Lower lobe of right lung (tissue), 2 donors: ENCODE results near the gene ACR. TPM values are rescaled to one million over a fixed set of nuclear protein-coding genes. Genes with fewer than 3 reads are reported as not detected.

Experiments used
- ATAC-seq, 2 donors: fragments of 200-7000 bp; cut with Tn5 transposase; one replicate each; pipeline ENCODE4 v1.9.1; 2020 to 2022; ENCODE audit warnings: mild to moderate bottlenecking in 2 of 2, moderate library complexity in 2 of 2
- DNase-seq: peaks from one replicate; pipeline ENCODE4 v3.0.0-alpha.2; 2020
- H3K27ac ChIP-seq: fragments of 200-600 bp; one replicate; pipeline ENCODE4 v1.8.0; 2022
- H3K27me3 ChIP-seq: fragments of 200-600 bp; one replicate; pipeline ENCODE4 v1.8.0; 2022; ENCODE audit warnings: low read depth
- H3K36me3 ChIP-seq: fragments of 200-600 bp; one replicate; pipeline ENCODE4 v1.8.0; 2022; ENCODE audit warnings: mild to moderate bottlenecking
- H3K4me1 ChIP-seq: fragments of 200-600 bp; one replicate; pipeline ENCODE4 v1.8.0; 2022
- H3K4me3 ChIP-seq: fragments of 200-600 bp; one replicate; pipeline ENCODE4 v1.8.0; 2022; ENCODE audit warnings: mild to moderate bottlenecking
- H3K9me3 ChIP-seq: fragments of 200-600 bp; one replicate; pipeline ENCODE4 v1.8.0; 2022
- CTCF ChIP-seq: fragments of 200-600 bp; IDR thresholded peaks from one replicate; pipeline ENCODE4 v1.8.0; 2022; ENCODE audit warnings: antibody characterized with exemption, mild to moderate bottlenecking
- intact Hi-C: fragments of 100-400 bp; cut with DNase I; formaldehyde crosslinking; loops from one replicate; pipeline ENCODE4 v1.11.0; 2022
- total RNA-seq: library from RNA; stranded (reverse); fragmentation: NEBNext Ultra II Directional; extraction: Animal tissue kit (Norgen Biotek cat#: 25700); gene quantifications from one replicate; pipeline ENCODE4 v1.2.1, GENCODE V29; 2021
- donor health status: DM: no; HTN: yes; CAD: no; lungs with severe emphysema.

The ACR gene
- total RNA-seq, 1 donor from 2014 or later, result 0.62 TPM

- intact Hi-C loops, result no loop called here
- H3K9me3 ChIP-seq, result no peaks in the 10 kb centered on the region
- peaks cover 18% of the 10 kb centered on the region for H3K27me3 ChIP-seq
- no peak overlapping the region for H3K27ac ChIP-seq
- TF ChIP-seq CTCF, result no peak
- DNase-seq, result no peak
- no peak for ATAC-seq
- peaks cover 31% of the 10 kb centered on the region for H3K4me1 ChIP-seq
- H3K4me3 ChIP-seq, result no peak overlapping the region
- H3K36me3 ChIP-seq, result peaks cover 26% of the 10 kb centered on the region
These were observed 17.4 kb upstream of the ACR start for GRCh38 chr22:50720301-50721256.

GRCh38 chr22:50721257-50721844 lies 16.7 kb upstream of the ACR start:
- ATAC-seq, result no peak
- Histone ChIP-seq H3K4me3 (no peak overlapping the region), H3K27me3 (peaks cover 18% of the 10 kb centered on the region), H3K36me3 (peaks cover 33% of the 10 kb centered on the region), H3K9me3 (no peaks in the 10 kb centered on the region), H3K27ac (no peak overlapping the region), H3K4me1 (peaks cover 31% of the 10 kb centered on the region)
- no peak for TF ChIP-seq CTCF
- no peak for DNase-seq
- intact Hi-C loops, result no loop called here

- Histone ChIP-seq H3K36me3 (peaks cover 31% of the 10 kb centered on the region), H3K4me3 (no peak overlapping the region), H3K4me1 (peaks cover 31% of the 10 kb centered on the region), H3K27ac (no peak overlapping the region), H3K9me3 (no peaks in the 10 kb centered on the region), H3K27me3 (peaks cover 18% of the 10 kb centered on the region)
- DNase-seq (no peak), ATAC-seq (no peak)
- no peak for TF ChIP-seq CTCF
- intact Hi-C loops, result no loop called here
These were observed 15.8 kb upstream of the ACR start for GRCh38 chr22:50722048-50722701.

GRCh38 chr22:50722716-50723428 lies 15.1 kb upstream of the ACR start:
- H3K4me1 ChIP-seq, result peaks cover 31% of the 10 kb centered on the region
- peaks cover 18% of the 10 kb centered on the region for H3K27me3 ChIP-seq
- H3K4me3 ChIP-seq, result no peak overlapping the region
- no peak overlapping the region for H3K27ac ChIP-seq
- H3K36me3 ChIP-seq, result peaks cover 31% of the 10 kb centered on the region
- H3K9me3 ChIP-seq, result no peaks in the 10 kb centered on the region
- no peak for TF ChIP-seq CTCF
- no peak for ATAC-seq
- intact Hi-C loops, result no loop called here
- DNase-seq, result no peak

- no peak overlapping the region for H3K27ac ChIP-seq
- DNase-seq, result no peak
- ATAC-seq, result no peak
- no peak overlapping the region for H3K4me3 ChIP-seq
- peaks cover 31% of the 10 kb centered on the region for H3K4me1 ChIP-seq
- peaks cover 18% of the 10 kb centered on the region for H3K27me3 ChIP-seq
- no peaks in the 10 kb centered on the region for H3K9me3 ChIP-seq
- no peak for TF ChIP-seq CTCF
- intact Hi-C loops, result no loop called here
- peaks cover 29% of the 10 kb centered on the region for H3K36me3 ChIP-seq
These were observed 14.0 kb upstream of the ACR start for GRCh38 chr22:50723991-50724390.
